ENCODE results near the gene BTNL3.
"Not testable (repeated sequence)": the region's sequence is repeated elsewhere in the genome, so short reads cannot be mapped to it uniquely, and the experiment has no call there.

DNA sequence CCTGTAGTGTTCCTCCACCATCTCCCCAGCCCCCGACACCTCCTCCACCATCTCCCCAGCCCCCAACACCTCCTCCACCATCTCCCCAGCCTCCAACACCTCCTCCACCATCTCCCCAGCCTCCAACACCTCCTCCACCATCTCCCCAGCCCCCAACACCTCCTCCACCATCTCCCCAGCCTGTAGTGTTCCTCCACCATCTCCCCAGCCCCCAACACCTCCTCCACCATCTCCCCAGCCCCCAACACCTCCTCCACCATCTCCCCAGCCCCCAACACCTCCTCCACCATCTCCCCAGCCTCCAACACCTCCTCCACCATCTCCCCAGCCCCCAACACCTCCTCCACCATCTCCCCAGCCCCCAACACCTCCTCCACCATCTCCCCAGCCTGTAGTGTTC, 57.2 kb downstream of the BTNL3 start:
- TF ChIP-seq, protein P1, sequence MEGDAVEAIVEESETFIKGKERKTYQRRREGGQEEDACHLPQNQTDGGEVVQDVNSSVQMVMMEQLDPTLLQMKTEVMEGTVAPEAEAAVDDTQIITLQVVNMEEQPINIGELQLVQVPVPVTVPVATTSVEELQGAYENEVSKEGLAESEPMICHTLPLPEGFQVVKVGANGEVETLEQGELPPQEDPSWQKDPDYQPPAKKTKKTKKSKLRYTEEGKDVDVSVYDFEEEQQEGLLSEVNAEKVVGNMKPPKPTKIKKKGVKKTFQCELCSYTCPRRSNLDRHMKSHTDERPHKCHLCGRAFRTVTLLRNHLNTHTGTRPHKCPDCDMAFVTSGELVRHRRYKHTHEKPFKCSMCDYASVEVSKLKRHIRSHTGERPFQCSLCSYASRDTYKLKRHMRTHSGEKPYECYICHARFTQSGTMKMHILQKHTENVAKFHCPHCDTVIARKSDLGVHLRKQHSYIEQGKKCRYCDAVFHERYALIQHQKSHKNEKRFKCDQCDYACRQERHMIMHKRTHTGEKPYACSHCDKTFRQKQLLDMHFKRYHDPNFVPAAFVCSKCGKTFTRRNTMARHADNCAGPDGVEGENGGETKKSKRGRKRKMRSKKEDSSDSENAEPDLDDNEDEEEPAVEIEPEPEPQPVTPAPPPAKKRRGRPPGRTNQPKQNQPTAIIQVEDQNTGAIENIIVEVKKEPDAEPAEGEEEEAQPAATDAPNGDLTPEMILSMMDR (IDR thresholded peaks at IDR 0.05 in 8 of 11, conservative IDR thresholded peaks at IDR 0.05 in 3 of 11), result not testable (repeated sequence)
- TF ChIP-seq POLR2AphosphoS5, POLR2A (IDR thresholded peaks at IDR 0.05): not testable (repeated sequence)
